ENCODE results near the gene HLF. TPM values are rescaled to one million over a fixed set of nuclear protein-coding genes. Genes with fewer than 3 reads are reported as not detected.

The HLF gene
- total and polyA plus RNA-seq, 2 of the 4 experiments (the other 2 are of a cell fraction): 0.18 TPM; not detected in 1

DNA sequence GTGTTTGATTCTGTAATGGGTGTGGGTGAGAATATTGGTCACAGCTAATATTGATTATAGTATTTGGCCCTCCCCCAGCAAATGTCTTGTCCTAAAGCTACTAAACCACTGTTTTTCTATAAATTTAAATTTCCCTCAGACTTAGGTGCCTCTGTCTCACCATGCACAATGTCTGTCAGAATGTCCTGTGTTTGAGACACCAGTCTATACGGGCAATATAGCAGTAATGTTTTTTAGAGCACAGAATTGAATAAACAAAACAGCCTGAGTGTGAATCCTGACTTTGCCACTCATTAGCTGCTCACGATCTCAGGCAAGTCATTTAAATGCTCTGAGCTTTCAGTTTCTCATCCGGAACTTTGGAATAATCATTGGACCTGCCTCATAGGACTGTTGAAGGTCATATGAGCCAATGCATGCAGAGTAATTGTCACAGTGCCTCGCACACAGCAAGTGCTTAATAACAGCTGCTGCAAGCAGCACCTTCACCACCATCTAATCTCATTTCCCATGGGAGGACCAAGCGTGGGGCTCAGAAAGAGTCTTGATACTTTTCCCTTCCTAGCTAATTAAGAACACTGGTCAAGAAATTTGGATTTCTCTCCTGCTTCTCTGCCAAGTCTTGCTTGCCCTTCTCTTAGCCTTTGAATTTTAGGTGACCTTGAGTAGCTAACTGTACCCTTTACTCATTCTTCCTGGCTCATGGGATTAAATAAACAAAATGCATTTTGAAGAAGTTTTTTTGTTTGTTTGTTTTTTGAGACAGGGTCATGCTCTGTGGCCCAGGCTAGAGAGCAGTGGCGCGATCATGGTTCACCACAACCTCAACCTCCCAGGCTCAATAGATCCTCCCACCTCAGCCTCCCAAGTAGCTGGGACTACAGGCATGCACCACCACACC, 9.8 kb downstream of the HLF start (continued):
- TF ChIP-seq CEBPB (IDR thresholded peaks at IDR 0.05; ENCODE audit: low read depth, low read length): no peak

- Histone ChIP-seq H4K8ac (ENCODE audit: low read depth in 2 of 2, low read length in 2 of 2) (no peak overlapping the region), H3K9me1 (ENCODE audit: insufficient read depth, low read length) (no peaks in the 10 kb centered on the region), H2AK9ac (replicated peaks; ENCODE audit: low read depth, low read length, poor library complexity) (no peak overlapping the region), H3K14ac (replicated peaks; ENCODE audit: low read depth, low read length) (no peak overlapping the region), H3K4me2 (ENCODE audit: low read depth, low read length) (no peak overlapping the region), H4K91ac (ENCODE audit: insufficient read depth, low read depth, low read length) (no peak overlapping the region), H3K18ac (ENCODE audit: low read depth, low read length) (no peak overlapping the region), H4K20me1 (ENCODE audit: insufficient read depth, low read length) (no peaks in the 10 kb centered on the region), H3K27me3 (ENCODE audit: control insufficient read depth, insufficient read depth, low read length) (peaks cover 5% of the 10 kb centered on the region), H3K9ac (ENCODE audit: low read depth, low read length) (no peak overlapping the region), H4K5ac (ENCODE audit: low read depth, low read length) (no peak overlapping the region), H3K4me3 (ENCODE audit: insufficient read depth, low read depth, low read length) (no peak overlapping the region), H2BK15ac (ENCODE audit: low read depth, low read length) (no peak overlapping the region), H2AK5ac (ENCODE audit: low read depth, low read length) (no peak overlapping the region), H3K4me1 (ENCODE audit: control insufficient read depth, insufficient read depth, low read length) (no peaks in the 10 kb centered on the region; the same call in 1 of the 2 replicates), H2BK120ac (ENCODE audit: low read depth, low read length) (no peak overlapping the region), H3K9me3 (ENCODE audit: control insufficient read depth, insufficient read depth, low read length) (no peaks in the 10 kb centered on the region), H3K4ac (ENCODE audit: low read depth, low read length) (no peak overlapping the region), H3K56ac (ENCODE audit: extremely low read depth, insufficient read depth, low read length) (no peak overlapping the region), H2BK5ac (ENCODE audit: low read depth, low read length, poor library complexity, severe bottlenecking) (no peak overlapping the region), H3K27ac (ENCODE audit: insufficient read depth, low read length) (no peak overlapping the region), H3K79me1 (ENCODE audit: low read depth in 1 of 2, low read length in 2 of 2) (no peaks in the 10 kb centered on the region), H2BK20ac (ENCODE audit: low read depth, low read length) (no peak overlapping the region), H3K23ac (ENCODE audit: low read depth, low read length) (no peak overlapping the region), H2AFZ (replicated peaks; ENCODE audit: low read length, poor library complexity) (no peak overlapping the region), H3K36me3 (ENCODE audit: control insufficient read depth, insufficient read depth, low read length) (no peaks in the 10 kb centered on the region)
- DNase-seq (no peak), ATAC-seq (ENCODE audit: low read depth) (no peak)
- BruUV-seq (replicated peaks): no TSS peak
- dilution Hi-C loops (cut with HindIII; ENCODE audit: low sequenced_read_pairs, unreplicated experiment) (no loop called here), intact Hi-C loops (cut with micrococcal nuclease) (no loop called here), in situ Hi-C loops (cut with MboI; ENCODE audit: low sequenced_read_pairs) (no loop called here)
- ChIA-PET POLR2A (ENCODE audit: unreplicated experiment) (no interaction called here), CTCF (no interaction called here)
- WGBS, 2 experiments (ENCODE audit: extremely low coverage in 2 of 2, insufficient read length in 1 of 2): 58% methylated on average over 3 of the region's 7 CpGs; no CpG with 5 or more reads in 1 of the 2 experiments
- TF ChIP-seq, protein P1, sequence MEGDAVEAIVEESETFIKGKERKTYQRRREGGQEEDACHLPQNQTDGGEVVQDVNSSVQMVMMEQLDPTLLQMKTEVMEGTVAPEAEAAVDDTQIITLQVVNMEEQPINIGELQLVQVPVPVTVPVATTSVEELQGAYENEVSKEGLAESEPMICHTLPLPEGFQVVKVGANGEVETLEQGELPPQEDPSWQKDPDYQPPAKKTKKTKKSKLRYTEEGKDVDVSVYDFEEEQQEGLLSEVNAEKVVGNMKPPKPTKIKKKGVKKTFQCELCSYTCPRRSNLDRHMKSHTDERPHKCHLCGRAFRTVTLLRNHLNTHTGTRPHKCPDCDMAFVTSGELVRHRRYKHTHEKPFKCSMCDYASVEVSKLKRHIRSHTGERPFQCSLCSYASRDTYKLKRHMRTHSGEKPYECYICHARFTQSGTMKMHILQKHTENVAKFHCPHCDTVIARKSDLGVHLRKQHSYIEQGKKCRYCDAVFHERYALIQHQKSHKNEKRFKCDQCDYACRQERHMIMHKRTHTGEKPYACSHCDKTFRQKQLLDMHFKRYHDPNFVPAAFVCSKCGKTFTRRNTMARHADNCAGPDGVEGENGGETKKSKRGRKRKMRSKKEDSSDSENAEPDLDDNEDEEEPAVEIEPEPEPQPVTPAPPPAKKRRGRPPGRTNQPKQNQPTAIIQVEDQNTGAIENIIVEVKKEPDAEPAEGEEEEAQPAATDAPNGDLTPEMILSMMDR (conservative IDR thresholded peaks at IDR 0.05; ENCODE audit: low read depth, low read length): no peak
- TF ChIP-seq NFE2L2 (IDR thresholded peaks at IDR 0.05; ENCODE audit: low read depth, low read length) (no peak), RAD21 (IDR thresholded peaks at IDR 0.05; ENCODE audit: low read length) (no peak), FOS (IDR thresholded peaks at IDR 0.05; ENCODE audit: low read depth, low read length) (no peak), BHLHE40 (IDR thresholded peaks at IDR 0.05; ENCODE audit: low read depth, low read length) (no peak), MAFK (IDR thresholded peaks at IDR 0.05; ENCODE audit: low read depth, low read length) (no peak), CHD1 (IDR thresholded peaks at IDR 0.05; ENCODE audit: low read depth, low read length) (no peak), ELK1 (IDR thresholded peaks at IDR 0.05; ENCODE audit: borderline replicate concordance, low read depth, low read length) (no peak)
- TF ChIP-seq, protein P2, sequence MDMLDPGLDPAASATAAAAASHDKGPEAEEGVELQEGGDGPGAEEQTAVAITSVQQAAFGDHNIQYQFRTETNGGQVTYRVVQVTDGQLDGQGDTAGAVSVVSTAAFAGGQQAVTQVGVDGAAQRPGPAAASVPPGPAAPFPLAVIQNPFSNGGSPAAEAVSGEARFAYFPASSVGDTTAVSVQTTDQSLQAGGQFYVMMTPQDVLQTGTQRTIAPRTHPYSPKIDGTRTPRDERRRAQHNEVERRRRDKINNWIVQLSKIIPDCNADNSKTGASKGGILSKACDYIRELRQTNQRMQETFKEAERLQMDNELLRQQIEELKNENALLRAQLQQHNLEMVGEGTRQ (IDR thresholded peaks at IDR 0.05; ENCODE audit: low read depth, low read length): no peak
Observed at GRCh38 chr17:55275894-55276804, 11.4 kb downstream of the HLF start.

Measured in IMR-90 (cell line).